HepG2 (cell line): ENCODE results near the gene PPP3CB. TPM values are rescaled to one million over a fixed set of nuclear protein-coding genes. Genes with fewer than 3 reads are reported as not detected.

Experiments
- ATAC-seq: fragments of 200-7000 bp; cut with Tn5 transposase; 3 replicates; pipeline ENCODE4 v1.9.1; 2020; ENCODE audit warnings: mild to moderate bottlenecking, moderate library complexity
- BruUV-seq: library from RNA; stranded (reverse); fragments of 400-500 nt; replicated peaks from 2 replicates; lab custom pipeline; 2021; lab: Mats Ljungman, UMichigan
- CTCF ChIA-PET: fragments of 300-600 bp; formaldehyde crosslinking; extraction: SDS; loops from one replicate; lab custom pipeline; 2021; ENCODE audit warnings: low total read pairs, inconsistent platforms, low intra/inter-chr PET ratio; lab: Yijun Ruan, JAX
- POLR2A ChIA-PET: fragments of 350-600 bp; sonication (Branson Sonifier 250); formaldehyde crosslinking; loops from one replicate; lab custom pipeline; 2020; ENCODE audit warnings: antibody characterized with exemption, inconsistent platforms; lab: Yijun Ruan, JAX
- DNase-seq: peaks from one replicate; pipeline ENCODE4 v3.0.0-alpha.2; 2015; ENCODE audit warnings: low spot score
- FAIRE-seq: peaks from 3 replicates; lab custom pipeline; 2011; peaks lifted over from hg19 to GRCh38; lab: Jason Lieb, UNC
- H2AFZ ChIP-seq: one replicate; pipeline ENCODE4 v1.6.1; 2011; ENCODE audit warnings: low read length, inconsistent platforms
- H3K27ac ChIP-seq: fragments of 300-600 bp; 3 replicates; pipeline ENCODE4 v1.8.0; 2011; ENCODE audit warnings: mixed run types, mild to moderate bottlenecking, mixed read lengths, low read length, inconsistent platforms; ENCODE audit not compliant: insufficient read depth; ENCODE audit errors: extremely low read length
- H3K27me3 ChIP-seq, 2 experiments: fragments of 200-600 bp in 1 of 2; 2 replicates in 1 of 2; 3 replicates in 1 of 2; pipeline versions ENCODE4 v1.6.0 to v1.8.0; 2011; ENCODE audit warnings: low read length in 2 of 2, mild to moderate bottlenecking in 2 of 2, moderate library complexity in 2 of 2, inconsistent platforms in 1 of 2; ENCODE audit not compliant: insufficient read depth in 2 of 2, control insufficient read depth in 1 of 2
- H3K36me3 ChIP-seq, 2 experiments: fragments of 200-600 bp in 1 of 2; replicated peaks in 1 of 2; 2 replicates in 1 of 2; 3 replicates in 1 of 2; pipeline versions ENCODE4 v1.5.1 to v1.8.0; 2011; ENCODE audit warnings: low read length in 2 of 2, inconsistent platforms in 1 of 2; ENCODE audit not compliant: insufficient read depth in 2 of 2, control insufficient read depth in 1 of 2
- H3K4me1 ChIP-seq: 2 replicates; pipeline ENCODE4 v1.5.1; 2012; ENCODE audit warnings: low read length, inconsistent platforms; ENCODE audit not compliant: insufficient read depth
- H3K4me2 ChIP-seq: 2 replicates; pipeline ENCODE4 v1.6.0; 2011; ENCODE audit warnings: low read depth, low read length, inconsistent platforms
- H3K4me3 ChIP-seq, 3 experiments: fragments of 200-600 bp in 1 of 3; sonication (generic), shearing (Covaris generic) in 1 of 3; replicated peaks in 1 of 3; 2 replicates each; pipeline ENCODE4 v1.5.1; 2011 to 2016; ENCODE audit warnings: low read length in 3 of 3, inconsistent platforms in 2 of 3, low read depth in 2 of 3, mild to moderate bottlenecking in 2 of 3, control low read depth in 1 of 3, mixed read lengths in 1 of 3; ENCODE audit not compliant: insufficient read depth in 1 of 3
- H3K79me2 ChIP-seq: one replicate; pipeline ENCODE4 v1.6.1; 2011; ENCODE audit warnings: low read length, inconsistent platforms; ENCODE audit not compliant: insufficient read depth
- H3K9ac ChIP-seq: 2 replicates; pipeline ENCODE4 v1.6.0; 2011; ENCODE audit warnings: mild to moderate bottlenecking, low read depth, low read length, inconsistent platforms; ENCODE audit not compliant: insufficient read depth
- H3K9me3 ChIP-seq: 2 replicates; pipeline ENCODE4 v1.5.1; 2012; ENCODE audit warnings: mild to moderate bottlenecking, low read length
- H4K20me1 ChIP-seq: 2 replicates; pipeline ENCODE4 v1.6.0; 2011; ENCODE audit warnings: inconsistent platforms, mild to moderate bottlenecking, low read length, moderate library complexity; ENCODE audit not compliant: insufficient read depth
- AGO2 ChIP-seq: fragments of 200-400 bp; formaldehyde crosslinking; optimal IDR thresholded peaks from 2 replicates; pipeline ENCODE3; 2017; ENCODE audit warnings: mild to moderate bottlenecking, low read depth, low read length, moderate library complexity
- FOXM1 ChIP-seq: sonication (generic); formaldehyde crosslinking; IDR thresholded peaks from 2 replicates; pipeline ENCODE4 v1.5.0; 2020; ENCODE audit warnings: missing genetic modification reagents
- MTA3 ChIP-seq: sonication (generic); formaldehyde crosslinking; IDR thresholded peaks from 2 replicates; pipeline ENCODE4 v1.4.0; 2020; ENCODE audit warnings: missing genetic modification reagents
- PITX1 ChIP-seq: sonication (generic); formaldehyde crosslinking; IDR thresholded peaks from 2 replicates; pipeline ENCODE4 v1.5.1; 2020; ENCODE audit warnings: mild to moderate bottlenecking, missing genetic modification reagents
- TSC22D2 ChIP-seq: sonication (generic); formaldehyde crosslinking; IDR thresholded peaks from 2 replicates; pipeline ENCODE4 v1.5.1; 2020; ENCODE audit warnings: missing genetic modification reagents, mild to moderate bottlenecking, borderline replicate concordance
- ZNF552 ChIP-seq: sonication (generic); formaldehyde crosslinking; IDR thresholded peaks from 2 replicates; pipeline ENCODE4 v1.9.0; 2022; ENCODE audit warnings: missing genetic modification reagents, mild to moderate bottlenecking, borderline replicate concordance
- WGBS: methylation state at CpG from one replicate; pipeline ENCODE4 v1.1.6; 2017; ENCODE audit warnings: low lambda C conversion rate; 5-methylcytosine and 5-hydroxymethylcytosine counted together
- in situ Hi-C: cut with HindIII; loops from 2 replicates; pipeline ENCODE4 v1.10.0; 2017; ENCODE audit warnings: low pct_unique_long_range_greater_than_20kb; ENCODE audit not compliant: extremely low pct_ligation_motif_present
- intact Hi-C: fragments of 100-400 bp; cut with micrococcal nuclease; formaldehyde crosslinking; loops from one replicate; pipeline ENCODE4 v1.10.0; 2022; ENCODE audit not compliant: unreplicated experiment
- polyA plus RNA-seq, 8 experiments: library from polyadenylated mRNA; depleted of rRNA in 3 of 8; stranded (reverse) in 7 of 8; unstranded in 1 of 8; fragments of >200 nt; fragmentation: Illumina TruSeq in 4 of 8; extraction: Trizol in 4 of 8; gene quantifications; 2 replicates each; pipeline versions ENCODE4 v1.2.1 to v1.2.3, GENCODE V29; 2011 to 2016; ENCODE audit warnings: low read depth in 4 of 8, missing spikeins in 1 of 8, mixed read lengths in 1 of 8; ENCODE audit not compliant: insufficient read depth in 1 of 8
- total RNA-seq, 5 experiments: library from RNA; depleted of rRNA; stranded (reverse); fragments of >200 nt; fragmentation: Illumina TruSeq; extraction: Trizol; gene quantifications; 2 replicates each; pipeline ENCODE4 v1.2.3, GENCODE V29; 2016; ENCODE audit warnings: low read depth in 1 of 5
- TF ChIP-seq, protein P1 (sequence below), 2 experiments: fragments of 450-650 bp in 1 of 2; sonication (generic) in 1 of 2; formaldehyde crosslinking in 1 of 2; IDR thresholded peaks; 2 replicates each; pipeline versions ENCODE4 v1.6.1 to v1.8.0; 2016 to 2022; ENCODE audit warnings: antibody characterized with exemption in 1 of 2, mild to moderate bottlenecking in 1 of 2, missing genetic modification reagents in 1 of 2

PPP3CB gene
- total and polyA plus RNA-seq, 2 of the 13 experiments (the other 11 are each of a cell fraction or from before 2014, with no cell fraction given) = 8.7 to 11.4 TPM

GRCh38 chr10:73456187-73456890, 39.5 kb downstream of the PPP3CB start (continued):
- TF ChIP-seq PITX1 (CRISPR knock-in tag) (no peak), AGO2 (no peak), FOXM1 (CRISPR knock-in tag) (no peak), MTA3 (CRISPR knock-in tag) (no peak), TSC22D2 (CRISPR knock-in tag) (no peak)

GRCh38 chr10:73449113-73449512, 46.7 kb downstream of the PPP3CB start:
- TF ChIP-seq PITX1 (CRISPR knock-in tag) (no peak), ZNF552 (CRISPR knock-in tag) (no peak)
- H4K20me1 ChIP-seq = no peaks in the 10 kb centered on the region
- no peak overlapping the region for H3K9ac ChIP-seq
- H3K4me3 ChIP-seq = no peak overlapping the region
- no TSS peak for BruUV-seq
- CTCF ChIA-PET = no interaction called here
- H3K27ac ChIP-seq = no peak overlapping the region
- DNase-seq = no peak
- H3K27me3 ChIP-seq = no peaks in the 10 kb centered on the region
- FAIRE-seq = no peak
- 88% methylated on average over 1 of the region's 1 CpG for WGBS
- intact Hi-C loops = no loop called here
- H3K9me3 ChIP-seq = no peaks in the 10 kb centered on the region
- H3K4me1 ChIP-seq = no peaks in the 10 kb centered on the region
- H3K79me2 ChIP-seq = no peaks in the 10 kb centered on the region
- POLR2A ChIA-PET = no interaction called here
- H2AFZ ChIP-seq = no peak overlapping the region
- no peak for ATAC-seq
- no peak overlapping the region for H3K4me2 ChIP-seq
- H3K36me3 ChIP-seq = peaks cover 4 to 5% of the 10 kb centered on the region in 2 experiments; a peak in 3 of 5 replicates
- in situ Hi-C loops = no loop called here

- Histone ChIP-seq H3K27ac (no peak overlapping the region), H3K9ac (no peak overlapping the region), H3K27me3 (no peaks in the 10 kb centered on the region), H3K4me1 (no peaks in the 10 kb centered on the region), H3K9me3 (no peaks in the 10 kb centered on the region), H3K36me3 (peaks cover 4 to 8% of the 10 kb centered on the region in 2 experiments; a peak in 3 of 5 replicates), H2AFZ (no peak overlapping the region), H3K4me2 (no peak overlapping the region), H3K79me2 (no peaks in the 10 kb centered on the region), H4K20me1 (no peaks in the 10 kb centered on the region), H3K4me3 (no peak overlapping the region)
- CTCF ChIA-PET = no interaction called here
- DNase-seq (no peak), ATAC-seq (no peak), FAIRE-seq (no peak)
- WGBS = 88% methylated on average over 1 of the region's 1 CpG
- no TSS peak for BruUV-seq
- in situ Hi-C loops (no loop called here), intact Hi-C loops (no loop called here)
- POLR2A ChIA-PET = no interaction called here
- TF ChIP-seq, protein P1, sequence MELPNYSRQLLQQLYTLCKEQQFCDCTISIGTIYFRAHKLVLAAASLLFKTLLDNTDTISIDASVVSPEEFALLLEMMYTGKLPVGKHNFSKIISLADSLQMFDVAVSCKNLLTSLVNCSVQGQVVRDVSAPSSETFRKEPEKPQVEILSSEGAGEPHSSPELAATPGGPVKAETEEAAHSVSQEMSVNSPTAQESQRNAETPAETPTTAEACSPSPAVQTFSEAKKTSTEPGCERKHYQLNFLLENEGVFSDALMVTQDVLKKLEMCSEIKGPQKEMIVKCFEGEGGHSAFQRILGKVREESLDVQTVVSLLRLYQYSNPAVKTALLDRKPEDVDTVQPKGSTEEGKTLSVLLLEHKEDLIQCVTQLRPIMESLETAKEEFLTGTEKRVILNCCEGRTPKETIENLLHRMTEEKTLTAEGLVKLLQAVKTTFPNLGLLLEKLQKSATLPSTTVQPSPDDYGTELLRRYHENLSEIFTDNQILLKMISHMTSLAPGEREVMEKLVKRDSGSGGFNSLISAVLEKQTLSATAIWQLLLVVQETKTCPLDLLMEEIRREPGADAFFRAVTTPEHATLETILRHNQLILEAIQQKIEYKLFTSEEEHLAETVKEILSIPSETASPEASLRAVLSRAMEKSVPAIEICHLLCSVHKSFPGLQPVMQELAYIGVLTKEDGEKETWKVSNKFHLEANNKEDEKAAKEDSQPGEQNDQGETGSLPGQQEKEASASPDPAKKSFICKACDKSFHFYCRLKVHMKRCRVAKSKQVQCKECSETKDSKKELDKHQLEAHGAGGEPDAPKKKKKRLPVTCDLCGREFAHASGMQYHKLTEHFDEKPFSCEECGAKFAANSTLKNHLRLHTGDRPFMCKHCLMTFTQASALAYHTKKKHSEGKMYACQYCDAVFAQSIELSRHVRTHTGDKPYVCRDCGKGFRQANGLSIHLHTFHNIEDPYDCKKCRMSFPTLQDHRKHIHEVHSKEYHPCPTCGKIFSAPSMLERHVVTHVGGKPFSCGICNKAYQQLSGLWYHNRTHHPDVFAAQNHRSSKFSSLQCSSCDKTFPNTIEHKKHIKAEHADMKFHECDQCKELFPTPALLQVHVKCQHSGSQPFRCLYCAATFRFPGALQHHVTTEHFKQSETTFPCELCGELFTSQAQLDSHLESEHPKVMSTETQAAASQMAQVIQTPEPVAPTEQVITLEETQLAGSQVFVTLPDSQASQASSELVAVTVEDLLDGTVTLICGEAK (IDR thresholded peaks at IDR 0.05) = no peak
- TF ChIP-seq, protein P1 (CRISPR knock-in tag; IDR thresholded peaks at IDR 0.05) = no peak
These were observed 47.4 kb downstream of the PPP3CB start for GRCh38 chr10:73448384-73448783.
